ENCODE results near the gene GP1BB.
"Not testable (repeated sequence)": the region's sequence is repeated elsewhere in the genome, so short reads cannot be mapped to it uniquely, and the experiment has no call there.

Gene GP1BB

GRCh38 chr22:19723232-19723982 lies at the start of gene GP1BB:
TSS of gene GP1BB (plus strand) at chr22:19723539. CDS start at chr22:19723570, 31 bp downstream.
- TF ChIP-seq CTCF (IDR thresholded peaks at IDR 0.05; ENCODE audit: borderline replicate concordance, insufficient read depth, low read depth, low read length), result peak; percentile 33
- H3K4me3 ChIP-seq (ENCODE audit: low read depth, low read length), result no peak within 1 kb of the TSS

GRCh38 chr22:19673660-19674059 lies 49.7 kb upstream of the GP1BB start:
- no peak overlapping the region for H3K4me3 ChIP-seq (ENCODE audit: low read depth, low read length)
- TF ChIP-seq CTCF (IDR thresholded peaks at IDR 0.05; ENCODE audit: borderline replicate concordance, insufficient read depth, low read depth, low read length), result no peak

GRCh38 chr22:19674129-19674928 lies 49.0 kb upstream of the GP1BB start:
- H3K4me3 ChIP-seq (ENCODE audit: low read depth, low read length), result no peak overlapping the region
- TF ChIP-seq CTCF (IDR thresholded peaks at IDR 0.05; ENCODE audit: borderline replicate concordance, insufficient read depth, low read depth, low read length), result no peak

GRCh38 chr22:19674929-19675253 lies 48.4 kb upstream of the GP1BB start:
- no peak for TF ChIP-seq CTCF (IDR thresholded peaks at IDR 0.05; ENCODE audit: borderline replicate concordance, insufficient read depth, low read depth, low read length)
- no peak overlapping the region for H3K4me3 ChIP-seq (ENCODE audit: low read depth, low read length)

- TF ChIP-seq CTCF (IDR thresholded peaks at IDR 0.05; ENCODE audit: borderline replicate concordance, insufficient read depth, low read depth, low read length), result no peak
- H3K4me3 ChIP-seq (ENCODE audit: low read depth, low read length), result no peak overlapping the region
Observed at GRCh38 chr22:19675428-19675827, 47.9 kb upstream of the GP1BB start.

- H3K4me3 ChIP-seq (ENCODE audit: low read depth, low read length), result not testable (repeated sequence)
Observed at GRCh38 chr22:19676437-19676836, 46.9 kb upstream of the GP1BB start.

- no peak overlapping the region for H3K4me3 ChIP-seq (ENCODE audit: low read depth, low read length)
- no peak for TF ChIP-seq CTCF (IDR thresholded peaks at IDR 0.05; ENCODE audit: borderline replicate concordance, insufficient read depth, low read depth, low read length)
Observed at GRCh38 chr22:19678949-19679521, 44.3 kb upstream of the GP1BB start.
